Measurements from ENCODE around the gene SMARCD2.
"Not testable (repeated sequence)": the region's sequence is repeated elsewhere in the genome, so short reads cannot be mapped to it uniquely, and the experiment has no call there.

Gene SMARCD2

GRCh38 chr17:63853260-63853659 lies 10.8 kb upstream of the SMARCD2 start:
- FAIRE-seq (no peak), DNase-seq (ENCODE audit: low spot score) (no peak)

GRCh38 chr17:63850401-63850800 lies 7.9 kb upstream of the SMARCD2 start:
- FAIRE-seq, result no peak
- no peak for DNase-seq (ENCODE audit: low spot score)

GRCh38 chr17:63848834-63849689 lies 6.6 kb upstream of the SMARCD2 start:
- FAIRE-seq (no peak), DNase-seq (ENCODE audit: low spot score) (peak; percentile 78)

- no peak for FAIRE-seq
- DNase-seq (ENCODE audit: low spot score), result no peak
Observed at GRCh38 chr17:63847525-63848249, 5.2 kb upstream of the SMARCD2 start.

- no peak for FAIRE-seq
- DNase-seq (ENCODE audit: low spot score), result no peak
Observed at GRCh38 chr17:63845509-63845908, 3.0 kb upstream of the SMARCD2 start.

- no peak for FAIRE-seq
- no peak for DNase-seq (ENCODE audit: low spot score)
Observed at GRCh38 chr17:63843910-63844677, 1.6 kb upstream of the SMARCD2 start.

- DNase-seq (ENCODE audit: low spot score), result peak; percentile 47
- FAIRE-seq, result not testable (repeated sequence)
Observed at GRCh38 chr17:63843387-63843888, 953 bp upstream of the SMARCD2 start.

GRCh38 chr17:63842173-63842539 lies 329 bp downstream of the SMARCD2 start:
- no peak for FAIRE-seq
- DNase-seq (ENCODE audit: low spot score), result no peak

GRCh38 chr17:63841350-63842172 lies 924 bp downstream of the SMARCD2 start:
- DNase-seq (ENCODE audit: low spot score), result peak; percentile 26
- FAIRE-seq, result no peak

GRCh38 chr17:63840591-63841349 lies 1.7 kb downstream of the SMARCD2 start:
- DNase-seq (ENCODE audit: low spot score) (no peak), FAIRE-seq (no peak)

- no peak for DNase-seq (ENCODE audit: low spot score)
Observed at GRCh38 chr17:63838631-63839171, 3.8 kb downstream of the SMARCD2 start.

GRCh38 chr17:63837962-63838600 lies 4.4 kb downstream of the SMARCD2 start:
- DNase-seq (ENCODE audit: low spot score) (no peak), FAIRE-seq (no peak)

More at GRCh38 chr17:63838631-63839171, 3.8 kb downstream of the SMARCD2 start:
- FAIRE-seq, result no peak

GRCh38 chr17:63837480-63837879 lies 5.0 kb downstream of the SMARCD2 start:
- FAIRE-seq (no peak), DNase-seq (ENCODE audit: low spot score) (no peak)

GRCh38 chr17:63836811-63837210 lies 5.7 kb downstream of the SMARCD2 start:
- no peak for DNase-seq (ENCODE audit: low spot score)
- FAIRE-seq, result no peak

GRCh38 chr17:63835167-63835720 lies 7.2 kb downstream of the SMARCD2 start:
- DNase-seq (ENCODE audit: low spot score) (no peak), FAIRE-seq (no peak)

GRCh38 chr17:63834431-63835166 lies 7.9 kb downstream of the SMARCD2 start:
- peak; percentile 88 for DNase-seq (ENCODE audit: low spot score)
- FAIRE-seq, result peak; percentile 66

GRCh38 chr17:63833741-63834373 lies 8.6 kb downstream of the SMARCD2 start:
- FAIRE-seq (peak; percentile 32), DNase-seq (ENCODE audit: low spot score) (no peak)
